H1 (cell line): ENCODE measurements around the gene BIK.

Experiments
- EZH2 ChIP-seq: fragments of 200-600 bp; sonication (generic); IDR thresholded peaks from 2 replicates; pipeline ENCODE4 v1.7.1; 2012; ENCODE audit warnings: low read depth, mild to moderate bottlenecking, moderate library complexity, low read length, inconsistent platforms; ENCODE audit not compliant: severe bottlenecking
- RAD21 ChIP-seq, 2 experiments: IDR thresholded peaks in 1 of 2; conservative IDR thresholded peaks in 1 of 2; 2 replicates each; pipeline ENCODE4 v1.6.1; 2011; ENCODE audit warnings: low read depth in 2 of 2, low read length in 2 of 2, improper control_type of control experiment in 1 of 2, inconsistent platforms in 1 of 2, mild to moderate bottlenecking in 1 of 2, moderate library complexity in 1 of 2

DNA sequence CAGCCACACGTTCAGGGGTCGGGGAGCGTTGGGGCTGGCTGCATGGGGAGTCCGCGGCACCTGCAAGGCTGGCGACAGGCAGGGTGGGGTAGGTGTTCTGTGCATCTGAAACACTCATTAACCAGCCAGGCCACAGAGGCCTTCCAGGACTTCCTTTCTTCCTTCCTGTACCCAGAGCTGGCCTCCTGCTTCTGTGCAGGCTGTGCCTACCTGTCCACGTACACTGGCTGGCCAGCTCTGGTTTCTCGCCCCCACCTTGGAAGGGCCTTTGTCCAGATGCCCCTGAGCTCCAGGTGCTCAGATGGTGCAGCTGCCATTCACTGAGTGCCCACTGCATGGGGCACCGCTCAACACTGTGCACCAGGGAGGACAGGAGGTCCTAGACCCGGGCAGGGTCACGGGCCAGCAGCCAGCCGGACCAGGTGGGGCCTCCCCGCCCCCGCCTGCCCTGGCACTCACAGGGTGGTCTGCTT, 60.5 kb downstream of the BIK start:
- TF ChIP-seq RAD21 (IDR thresholded peaks at IDR 0.05 in 1 of 2, conservative IDR thresholded peaks at IDR 0.05 in 1 of 2; ENCODE audit: low read depth in 2 of 2, low read length in 2 of 2) (no peak), EZH2 (no peak)
